Esophagus squamous epithelium (tissue), 4 donors: ENCODE data around the gene FGF4.

Experiments used
- POLR2A ChIP-seq, 4 donors: fragments of 450-650 bp; IDR thresholded peaks; one replicate each; pipeline ENCODE4 v1.6.1; 2017; ENCODE audit warnings: antibody characterized with exemption in 4 of 4, mild to moderate bottlenecking in 4 of 4, moderate library complexity in 3 of 4
- TF ChIP-seq, protein P1 (sequence below), 6 experiments: fragments of 450-650 bp in 4 of 6; fragments of 200-600 bp in 2 of 6; sonication (generic) in 2 of 6; IDR thresholded peaks; one replicate each; pipeline ENCODE4 v1.5.1; 2016 to 2019; ENCODE audit warnings: antibody characterized with exemption in 6 of 6, mild to moderate bottlenecking in 4 of 6, moderate library complexity in 4 of 6

DNA sequence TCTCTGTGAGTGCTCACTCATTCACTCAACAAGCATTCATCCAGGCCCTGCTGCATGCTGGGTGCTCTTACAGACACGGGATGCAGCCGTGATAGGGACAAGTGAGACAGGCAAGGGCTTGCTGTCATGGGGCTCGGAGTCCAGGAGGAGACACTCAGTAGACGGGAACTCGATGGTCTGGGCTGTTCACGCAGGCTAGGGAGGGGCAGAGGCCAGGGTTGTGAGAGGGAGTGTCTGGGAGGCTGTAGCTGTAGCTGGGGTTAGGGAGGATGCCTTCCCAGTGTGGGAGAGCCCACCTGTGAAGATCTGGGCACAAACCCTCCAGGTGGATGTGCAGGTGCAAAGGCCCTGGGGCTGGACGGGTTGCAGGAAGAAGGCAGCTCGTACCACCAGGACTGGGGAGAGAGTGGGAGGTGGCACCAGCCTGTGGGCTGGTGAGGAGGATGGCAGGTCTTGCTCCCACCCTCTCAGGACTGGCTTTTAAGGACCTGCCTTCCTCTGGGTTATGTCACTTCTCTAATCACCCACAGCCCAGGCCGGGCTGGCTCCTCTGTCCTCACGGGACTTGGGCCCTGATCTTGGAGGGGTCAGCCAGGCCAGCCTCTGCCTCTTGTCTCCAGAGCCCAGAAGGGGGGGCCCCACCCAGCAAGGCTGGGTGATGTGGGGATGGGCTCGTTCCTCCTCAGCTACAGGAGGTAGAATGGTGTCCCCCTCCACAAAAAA, 24.1 kb downstream of the FGF4 start:
- TF ChIP-seq, protein P1, sequence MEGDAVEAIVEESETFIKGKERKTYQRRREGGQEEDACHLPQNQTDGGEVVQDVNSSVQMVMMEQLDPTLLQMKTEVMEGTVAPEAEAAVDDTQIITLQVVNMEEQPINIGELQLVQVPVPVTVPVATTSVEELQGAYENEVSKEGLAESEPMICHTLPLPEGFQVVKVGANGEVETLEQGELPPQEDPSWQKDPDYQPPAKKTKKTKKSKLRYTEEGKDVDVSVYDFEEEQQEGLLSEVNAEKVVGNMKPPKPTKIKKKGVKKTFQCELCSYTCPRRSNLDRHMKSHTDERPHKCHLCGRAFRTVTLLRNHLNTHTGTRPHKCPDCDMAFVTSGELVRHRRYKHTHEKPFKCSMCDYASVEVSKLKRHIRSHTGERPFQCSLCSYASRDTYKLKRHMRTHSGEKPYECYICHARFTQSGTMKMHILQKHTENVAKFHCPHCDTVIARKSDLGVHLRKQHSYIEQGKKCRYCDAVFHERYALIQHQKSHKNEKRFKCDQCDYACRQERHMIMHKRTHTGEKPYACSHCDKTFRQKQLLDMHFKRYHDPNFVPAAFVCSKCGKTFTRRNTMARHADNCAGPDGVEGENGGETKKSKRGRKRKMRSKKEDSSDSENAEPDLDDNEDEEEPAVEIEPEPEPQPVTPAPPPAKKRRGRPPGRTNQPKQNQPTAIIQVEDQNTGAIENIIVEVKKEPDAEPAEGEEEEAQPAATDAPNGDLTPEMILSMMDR (IDR thresholded peaks at IDR 0.05): no peak
- TF ChIP-seq POLR2A (IDR thresholded peaks at IDR 0.05): no peak
